Endothelial cell of umbilical vein (primary cell): Measurements from ENCODE around the gene TMEM158. TPM values are rescaled to one million over a fixed set of nuclear protein-coding genes. Genes with fewer than 3 reads are reported as not detected.

ENCODE experiments used
- BruUV-seq: library from RNA; stranded (reverse); fragments of 400-500 nt; replicated peaks from 2 replicates; lab custom pipeline; 2021; lab: Mats Ljungman, UMichigan
- CTCF ChIA-PET: fragments of 300-600, 350-600 bp; sonication (Branson Sonifier 250); formaldehyde crosslinking; loops from one replicate; lab custom pipeline; 2021; ENCODE audit warnings: antibody characterized with exemption, inconsistent platforms; lab: Charles Lee
- POLR2A ChIA-PET: fragments of 300-600, 350-600 bp; sonication (Branson Sonifier 250); formaldehyde crosslinking; loops from one replicate; lab custom pipeline; 2021; ENCODE audit warnings: antibody characterized with exemption, inconsistent platforms; lab: Charles Lee
- DNase-seq: peaks from one replicate; pipeline ENCODE4 v3.0.0-alpha.2; 2011; ENCODE audit warnings: low read depth, low spot score
- FAIRE-seq: peaks from 2 replicates; lab custom pipeline; 2011; peaks lifted over from hg19 to GRCh38; lab: Jason Lieb, UNC
- H2AFZ ChIP-seq: 2 replicates; pipeline ENCODE4 v1.6.0; 2012; ENCODE audit warnings: low read depth, low read length, control low read depth, inconsistent platforms
- H3K27ac ChIP-seq: 2 replicates; pipeline ENCODE4 v1.5.1; 2011; ENCODE audit warnings: low read depth, mild to moderate bottlenecking, control low read depth, low read length, moderate library complexity; ENCODE audit not compliant: insufficient read depth
- H3K27me3 ChIP-seq, 2 experiments: 2 replicates each; pipeline versions ENCODE4 v1.6.0 to v1.6.1; 2011; ENCODE audit warnings: low read length in 2 of 2, mixed read lengths in 1 of 2; ENCODE audit not compliant: control insufficient read depth in 2 of 2, insufficient read depth in 2 of 2
- H3K36me3 ChIP-seq, 2 experiments: 2 replicates in 1 of 2; 3 replicates in 1 of 2; pipeline ENCODE4 v1.5.1; 2011; ENCODE audit warnings: low read length in 2 of 2, mild to moderate bottlenecking in 1 of 2, moderate library complexity in 1 of 2; ENCODE audit not compliant: control insufficient read depth in 2 of 2, insufficient read depth in 2 of 2; ENCODE audit errors: extremely low read depth in 1 of 2
- H3K4me1 ChIP-seq: 3 replicates; pipeline ENCODE4 v1.5.1; 2011; ENCODE audit warnings: mild to moderate bottlenecking, low read length; ENCODE audit not compliant: control insufficient read depth, insufficient read depth; ENCODE audit errors: extremely low read depth
- H3K4me2 ChIP-seq: 2 replicates; pipeline ENCODE4 v1.6.1; 2011; ENCODE audit warnings: low read length, control low read depth, mixed read lengths; ENCODE audit not compliant: insufficient read depth
- H3K4me3 ChIP-seq, 3 experiments: fragments of 200-600 bp in 1 of 3; sonication (generic), shearing (Covaris generic) in 1 of 3; replicated peaks in 1 of 3; 2 replicates each; pipeline ENCODE4 v1.5.1; 2011 to 2016; ENCODE audit warnings: control low read depth in 3 of 3, low read length in 3 of 3, mild to moderate bottlenecking in 2 of 3, inconsistent platforms in 1 of 3, low read depth in 1 of 3, moderate library complexity in 1 of 3; ENCODE audit not compliant: insufficient read depth in 1 of 3
- H3K79me2 ChIP-seq: 2 replicates; pipeline ENCODE4 v1.6.0; 2012; ENCODE audit warnings: low read length, inconsistent platforms; ENCODE audit not compliant: control insufficient read depth, insufficient read depth
- H3K9ac ChIP-seq: replicated peaks from 2 replicates; pipeline ENCODE3; 2011; ENCODE audit warnings: low read length, control low read depth; ENCODE audit not compliant: insufficient read depth; ENCODE audit errors: extremely low read depth
- H3K9me1 ChIP-seq: replicated peaks from 3 replicates; pipeline ENCODE4 v1.6.0; 2011; ENCODE audit warnings: mild to moderate bottlenecking, low read length; ENCODE audit not compliant: control insufficient read depth, insufficient read depth; ENCODE audit errors: extremely low read depth
- H3K9me3 ChIP-seq: replicated peaks from 2 replicates; pipeline ENCODE4 v1.5.1; 2012; ENCODE audit warnings: low read length, inconsistent platforms; ENCODE audit not compliant: control insufficient read depth, insufficient read depth
- H4K20me1 ChIP-seq: replicated peaks from 2 replicates; pipeline ENCODE3; 2011; ENCODE audit warnings: mild to moderate bottlenecking, low read length; ENCODE audit not compliant: control insufficient read depth, insufficient read depth; ENCODE audit errors: extremely low read depth
- CTCF ChIP-seq, 2 donors: IDR thresholded peaks; 1 replicate in 1 of 2; 2 replicates in 1 of 2; pipeline ENCODE4 v1.5.1; 2011; ENCODE audit warnings: low read length in 2 of 2, mild to moderate bottlenecking in 2 of 2, moderate library complexity in 2 of 2, control low read depth in 1 of 2, inconsistent platforms in 1 of 2, low read depth in 1 of 2; ENCODE audit not compliant: insufficient read depth in 1 of 2; ENCODE audit errors: extremely low read depth in 1 of 2
- EZH2 ChIP-seq: IDR thresholded peaks from 2 replicates; pipeline ENCODE4 v1.6.1; 2012; ENCODE audit warnings: borderline replicate concordance, low read depth, mild to moderate bottlenecking, moderate library complexity, low read length, inconsistent platforms; ENCODE audit not compliant: severe bottlenecking
- FOS ChIP-seq: IDR thresholded peaks from 2 replicates; pipeline ENCODE4 v1.6.1; 2011; ENCODE audit warnings: mild to moderate bottlenecking, low read length, moderate library complexity, borderline replicate concordance; ENCODE audit not compliant: insufficient read depth
- GATA2 ChIP-seq: IDR thresholded peaks from 2 replicates; pipeline ENCODE4 v1.7.0; 2011; ENCODE audit warnings: low read depth, mild to moderate bottlenecking, moderate library complexity, mixed read lengths, low read length; ENCODE audit not compliant: insufficient read length, insufficient read depth
- JUN ChIP-seq: IDR thresholded peaks from 2 replicates; pipeline ENCODE4 v1.6.1; 2011; ENCODE audit warnings: borderline replicate concordance, low read depth; ENCODE audit not compliant: insufficient read length, insufficient read depth
- MAX ChIP-seq: IDR thresholded peaks from 2 replicates; pipeline ENCODE4 v1.6.1; 2011; ENCODE audit not compliant: insufficient read depth, insufficient read length
- MYC ChIP-seq: IDR thresholded peaks from one replicate; pipeline ENCODE4 v1.6.1; 2011; ENCODE audit warnings: mild to moderate bottlenecking, low read depth, low read length
- POLR2A ChIP-seq: IDR thresholded peaks from 2 replicates; pipeline ENCODE4 v1.6.1; 2012; ENCODE audit warnings: low read depth, mild to moderate bottlenecking, control low read depth, low read length
- POLR2AphosphoS5 ChIP-seq: IDR thresholded peaks from 2 replicates; pipeline ENCODE4 v1.6.1; 2012; ENCODE audit warnings: low read depth, mild to moderate bottlenecking, control low read depth, low read length, moderate library complexity; ENCODE audit not compliant: insufficient read depth
- dilution Hi-C: fragments of 300-500 bp; cut with MboI; formaldehyde crosslinking; loops from one replicate; pipeline ENCODE4 v1.15.0; 2019; ENCODE audit warnings: low sequenced_read_pairs; ENCODE audit not compliant: extremely low pct_ligation_motif_present
- intact Hi-C: fragments of 100-400 bp; cut with micrococcal nuclease; formaldehyde crosslinking; loops from one replicate; pipeline ENCODE4 v1.10.0; 2022
- polyA plus RNA-seq, 4 experiments: library from polyadenylated mRNA; depleted of rRNA in 3 of 4; stranded (reverse) in 3 of 4; unstranded in 1 of 4; fragments of >200 nt; gene quantifications; 2 replicates each; pipeline versions ENCODE4 v1.2.1 to v1.2.3, GENCODE V29; 2011 to 2012; ENCODE audit warnings: missing spikeins in 1 of 4
- total RNA-seq: library from RNA; stranded (reverse); gene quantifications from 2 replicates; pipeline ENCODE4 v1.2.3, GENCODE V29; 2021

Gene TMEM158
- total and polyA plus RNA-seq, 2 donors (not counting 3 experiments of a cell fraction or from before 2014, with no cell fraction given): 0.15 to 0.42 TPM

DNA sequence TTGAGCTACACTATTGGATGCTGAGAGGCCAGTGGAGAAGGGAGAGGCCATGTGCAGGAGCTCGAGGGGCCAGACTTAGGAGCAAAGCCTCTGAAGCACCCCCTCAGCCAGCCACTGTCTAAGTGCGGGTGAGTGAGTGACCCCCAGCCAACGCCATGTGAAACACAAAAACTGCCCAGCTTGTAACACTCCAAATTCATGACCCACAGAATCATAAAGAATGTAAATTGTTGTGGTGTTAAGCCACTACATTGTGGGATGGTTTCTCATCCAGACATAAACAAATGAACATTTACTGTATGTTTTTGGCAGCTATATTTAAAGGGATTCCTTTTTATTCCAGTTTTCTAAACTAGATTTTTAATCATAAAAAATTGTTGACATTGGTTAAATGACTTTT, 27.2 kb upstream of the TMEM158 start:
- no peak for DNase-seq
- no TSS peak for BruUV-seq
- POLR2A ChIA-PET: no interaction called here
- H3K36me3 ChIP-seq: no peaks in the 10 kb centered on the region
- TF ChIP-seq CTCF (IDR thresholded peaks at IDR 0.05; ENCODE audit: extremely low read depth in 1 of 2, insufficient read depth in 1 of 2, low read depth in 1 of 2, low read length in 2 of 2) (no peak), EZH2 (no peak), MAX (no peak), POLR2A (no peak), GATA2 (no peak), JUN (no peak), MYC (no peak), POLR2AphosphoS5 (no peak), FOS (no peak)
- no peaks in the 10 kb centered on the region for H3K9me1 ChIP-seq
- CTCF ChIA-PET: interaction anchor here (0.9 to 1.0 kb wide), 2 partner anchors 20 to 247 kb away, joined by 3 read pairs; no protein-coding TSS in a partner anchor
- no peaks in the 10 kb centered on the region for H3K79me2 ChIP-seq
- H3K9me3 ChIP-seq: no peaks in the 10 kb centered on the region
- H3K4me1 ChIP-seq: no peaks in the 10 kb centered on the region
- intact Hi-C loops (no loop called here), dilution Hi-C loops (no loop called here)
- no peak overlapping the region for H3K4me2 ChIP-seq
- FAIRE-seq: no peak
- no peaks in the 10 kb centered on the region for H4K20me1 ChIP-seq
- no peak overlapping the region for H2AFZ ChIP-seq
- peaks cover 7 to 15% of the 10 kb centered on the region in 2 experiments for H3K27me3 ChIP-seq
- no peak overlapping the region for H3K27ac ChIP-seq
- H3K4me3 ChIP-seq: no peak overlapping the region
- H3K9ac ChIP-seq: no peak overlapping the region
